ENCODE measurements around the gene DIP2A. TPM values are rescaled to one million over a fixed set of nuclear protein-coding genes. Genes with fewer than 3 reads are reported as not detected.

The DIP2A gene
- polyA plus RNA-seq (2014; cell fraction: cytosol; rRNA removed), result 14.0 and 17.4 TPM in 2 replicates
- 47.3 and 73.5 TPM in 2 replicates for polyA plus RNA-seq (2014; cell fraction: nucleus; rRNA removed)

- peak; percentile 96 for DNase-seq (ENCODE audit: low spot score)
Measured at GRCh38 chr21:46458315-46459023, at the start of gene DIP2A. TSS of gene DIP2A (plus strand) at chr21:46458891. CDS start at chr21:46459132, 241 bp downstream.

- no peak for DNase-seq (ENCODE audit: low spot score)
Measured at GRCh38 chr21:46409641-46410406, 48.9 kb upstream of the DIP2A start.

GRCh38 chr21:46410516-46410915 is 48.2 kb upstream of the DIP2A start:
- DNase-seq (ENCODE audit: low spot score), result no peak

GRCh38 chr21:46411236-46411635 is 47.5 kb upstream of the DIP2A start:
- no peak for DNase-seq (ENCODE audit: low spot score)

GRCh38 chr21:46411691-46412090 is 47.0 kb upstream of the DIP2A start:
- no peak for DNase-seq (ENCODE audit: low spot score)

- DNase-seq (ENCODE audit: low spot score), result no peak
Measured at GRCh38 chr21:46412521-46413364, 45.9 kb upstream of the DIP2A start.

- DNase-seq (ENCODE audit: low spot score), result no peak
Measured at GRCh38 chr21:46413365-46413696, 45.4 kb upstream of the DIP2A start.

GRCh38 chr21:46414965-46415275 is 43.8 kb upstream of the DIP2A start:
- no peak for DNase-seq (ENCODE audit: low spot score)

- no peak for DNase-seq (ENCODE audit: low spot score)
Measured at GRCh38 chr21:46416551-46416950, 42.1 kb upstream of the DIP2A start.

- no peak for DNase-seq (ENCODE audit: low spot score)
Measured at GRCh38 chr21:46418265-46418946, 40.3 kb upstream of the DIP2A start.

- no peak for DNase-seq (ENCODE audit: low spot score)
Measured at GRCh38 chr21:46420241-46421190, 38.2 kb upstream of the DIP2A start.

- DNase-seq (ENCODE audit: low spot score), result no peak
Measured at GRCh38 chr21:46421191-46421750, 37.4 kb upstream of the DIP2A start.

GRCh38 chr21:46421756-46422555 is 36.7 kb upstream of the DIP2A start:
- no peak for DNase-seq (ENCODE audit: low spot score)

- no peak for DNase-seq (ENCODE audit: low spot score)
Measured at GRCh38 chr21:46422636-46423241, 36.0 kb upstream of the DIP2A start.

GRCh38 chr21:46423546-46424038 is 35.1 kb upstream of the DIP2A start:
- no peak for DNase-seq (ENCODE audit: low spot score)

GRCh38 chr21:46424039-46424591 is 34.6 kb upstream of the DIP2A start:
- DNase-seq (ENCODE audit: low spot score), result no peak

GRCh38 chr21:46424621-46425020 is 34.1 kb upstream of the DIP2A start:
- no peak for DNase-seq (ENCODE audit: low spot score)

GRCh38 chr21:46425041-46425440 is 33.6 kb upstream of the DIP2A start:
- no peak for DNase-seq (ENCODE audit: low spot score)
